Measurements from ENCODE around the gene UBA6.
"Not testable (repeated sequence)": the region's sequence is repeated elsewhere in the genome, so short reads cannot be mapped to it uniquely, and the experiment has no call there.

The UBA6 gene

GRCh38 chr4:67713529-67714247 lies 12.7 kb upstream of the UBA6 start:
- no peak for DNase-seq (ENCODE audit: low spot score)

- DNase-seq (ENCODE audit: low spot score) = no peak
Observed at GRCh38 chr4:67712650-67713528, 11.9 kb upstream of the UBA6 start.

- DNase-seq (ENCODE audit: low spot score) = no peak
Observed at GRCh38 chr4:67712000-67712625, 11.2 kb upstream of the UBA6 start.

- not testable (repeated sequence) for DNase-seq (ENCODE audit: low spot score)
Observed at GRCh38 chr4:67706682-67707081, 5.7 kb upstream of the UBA6 start.

- no peak for DNase-seq (ENCODE audit: low spot score)
Observed at GRCh38 chr4:67704843-67705242, 3.9 kb upstream of the UBA6 start.

- DNase-seq (ENCODE audit: low spot score) = no peak
Observed at GRCh38 chr4:67702166-67702565, 1.2 kb upstream of the UBA6 start.

GRCh38 chr4:67701517-67701850 lies 529 bp upstream of the UBA6 start:
- DNase-seq (ENCODE audit: low spot score) = no peak

GRCh38 chr4:67700116-67700737 lies 728 bp downstream of the UBA6 start:
- peak; percentile 40 for DNase-seq (ENCODE audit: low spot score)

GRCh38 chr4:67699603-67700002 lies 1.4 kb downstream of the UBA6 start:
- no peak for DNase-seq (ENCODE audit: low spot score)

- no peak for DNase-seq (ENCODE audit: low spot score)
Observed at GRCh38 chr4:67697860-67698687, 2.9 kb downstream of the UBA6 start.

- no peak for DNase-seq (ENCODE audit: low spot score)
Observed at GRCh38 chr4:67696061-67696460, 4.9 kb downstream of the UBA6 start.

- no peak for DNase-seq (ENCODE audit: low spot score)
Observed at GRCh38 chr4:67694662-67695061, 6.3 kb downstream of the UBA6 start.

- no peak for DNase-seq (ENCODE audit: low spot score)
Observed at GRCh38 chr4:67691328-67691727, 9.6 kb downstream of the UBA6 start.

GRCh38 chr4:67687636-67688035 lies 13.3 kb downstream of the UBA6 start:
- no peak for DNase-seq (ENCODE audit: low spot score)

GRCh38 chr4:67685532-67685859 lies 15.5 kb downstream of the UBA6 start:
- no peak for DNase-seq (ENCODE audit: low spot score)

- DNase-seq (ENCODE audit: low spot score) = peak; percentile 31
Observed at GRCh38 chr4:67684839-67685531, 16.0 kb downstream of the UBA6 start.

- no peak for DNase-seq (ENCODE audit: low spot score)
Observed at GRCh38 chr4:67682266-67682665, 18.7 kb downstream of the UBA6 start.

- DNase-seq (ENCODE audit: low spot score) = no peak
Observed at GRCh38 chr4:67680581-67681222, 20.3 kb downstream of the UBA6 start.

GRCh38 chr4:67678612-67679011 lies 22.3 kb downstream of the UBA6 start:
- DNase-seq (ENCODE audit: low spot score) = no peak

- DNase-seq (ENCODE audit: low spot score) = no peak
Observed at GRCh38 chr4:67674098-67674497, 26.9 kb downstream of the UBA6 start.

- no peak for DNase-seq (ENCODE audit: low spot score)
Observed at GRCh38 chr4:67668315-67668714, 32.6 kb downstream of the UBA6 start.
